GM21515 (cell line): ENCODE measurements around the gene TPGS1.

Experiments
- ATAC-seq: cut with Tn5 transposase; IDR thresholded peaks from one replicate; pipeline ENCODE4 v1.9.1; 2021; ENCODE audit not compliant: unreplicated experiment

Gene TPGS1

DNA sequence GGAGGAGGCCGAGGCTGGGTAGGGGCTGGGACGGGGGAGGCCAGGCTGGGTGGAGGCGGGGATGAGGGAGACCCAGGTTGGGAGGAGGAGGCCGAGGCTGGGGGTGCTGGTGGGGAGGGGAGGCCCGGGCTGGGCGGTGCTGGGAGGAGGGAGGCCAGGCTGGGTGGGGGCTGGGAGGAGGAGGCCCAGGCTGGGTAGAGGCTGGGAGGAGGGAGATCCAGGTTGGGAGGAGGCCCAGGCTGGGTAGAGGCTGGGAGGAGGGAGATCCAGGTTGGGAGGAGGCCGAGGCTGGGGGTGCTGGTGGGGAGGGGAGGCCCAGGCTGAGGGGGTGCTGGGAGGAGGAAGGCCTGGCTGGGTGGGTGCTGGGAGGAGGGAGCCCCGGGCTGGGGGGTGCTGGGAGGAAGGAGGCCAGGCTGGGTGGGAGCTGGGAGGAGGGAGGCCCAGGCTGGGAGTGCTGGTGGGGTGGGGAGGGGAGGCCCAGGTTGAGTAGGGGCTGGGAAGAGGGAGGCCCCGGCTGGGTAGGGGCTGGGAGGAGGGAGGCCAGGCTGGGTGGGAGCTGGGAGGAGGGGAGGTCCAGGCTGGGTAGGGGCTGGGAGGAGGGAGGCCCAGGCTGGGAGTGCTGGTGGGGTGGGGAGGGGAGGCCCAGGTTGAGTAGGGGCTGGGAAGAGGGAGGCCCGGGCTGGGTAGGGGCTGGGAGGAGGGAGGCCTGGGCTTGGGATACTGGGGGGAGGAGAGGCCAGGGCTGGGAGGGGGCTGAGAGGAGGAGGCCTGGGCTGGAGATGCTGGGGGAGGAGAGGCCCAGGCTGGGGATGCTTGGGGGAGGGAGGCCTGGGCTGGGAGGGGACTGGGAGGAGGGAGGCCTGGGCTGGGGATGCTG is 10.7 kb downstream of the TPGS1 start:
- no peak for ATAC-seq

GRCh38 chr19:518598-519231 is 11.4 kb downstream of the TPGS1 start:
- ATAC-seq = no peak

DNA sequence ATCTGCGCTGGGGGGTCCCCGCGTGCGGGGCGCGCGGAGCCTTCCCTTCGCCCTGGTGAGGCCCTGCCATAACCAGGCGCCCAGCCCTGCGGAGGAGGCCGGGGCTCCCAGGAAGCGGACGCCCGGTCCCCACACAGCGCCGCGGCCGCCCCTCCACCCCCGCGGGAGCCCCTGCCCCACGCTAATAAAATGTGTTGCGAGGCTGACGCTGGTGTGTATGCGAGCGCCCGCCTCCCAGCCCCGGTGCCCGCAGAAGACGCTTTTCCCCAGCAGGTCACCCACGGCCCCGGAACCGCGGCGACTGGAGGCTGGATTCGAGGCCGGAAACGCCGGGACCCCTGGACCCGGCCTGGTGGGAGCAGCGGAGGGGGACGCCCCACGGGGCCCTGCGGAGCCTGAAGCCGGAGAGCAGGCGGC is 12.2 kb downstream of the TPGS1 start:
- no peak for ATAC-seq

DNA sequence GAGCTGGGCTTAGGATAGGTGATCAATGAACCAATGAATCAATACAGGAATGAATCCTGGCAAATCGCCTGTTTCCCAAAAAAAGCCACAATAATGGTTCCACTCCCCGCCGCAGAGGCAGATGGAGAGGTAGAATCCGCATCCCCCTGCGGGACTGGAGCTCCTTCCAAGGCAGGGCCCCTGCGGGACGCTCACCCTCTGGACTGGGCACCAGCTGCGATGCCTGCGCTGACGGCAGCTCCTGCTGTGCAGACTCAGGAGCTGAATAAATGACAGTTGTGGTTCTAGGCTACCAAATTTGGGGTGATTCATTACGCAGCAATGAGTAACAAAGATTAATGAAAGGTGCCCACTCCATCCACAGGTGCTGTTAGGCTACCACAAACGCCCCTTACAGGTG is 15.4 kb downstream of the TPGS1 start:
- ATAC-seq = no peak

- ATAC-seq = no peak
These were observed 16.9 kb downstream of the TPGS1 start for GRCh38 chr19:524062-524674.

DNA sequence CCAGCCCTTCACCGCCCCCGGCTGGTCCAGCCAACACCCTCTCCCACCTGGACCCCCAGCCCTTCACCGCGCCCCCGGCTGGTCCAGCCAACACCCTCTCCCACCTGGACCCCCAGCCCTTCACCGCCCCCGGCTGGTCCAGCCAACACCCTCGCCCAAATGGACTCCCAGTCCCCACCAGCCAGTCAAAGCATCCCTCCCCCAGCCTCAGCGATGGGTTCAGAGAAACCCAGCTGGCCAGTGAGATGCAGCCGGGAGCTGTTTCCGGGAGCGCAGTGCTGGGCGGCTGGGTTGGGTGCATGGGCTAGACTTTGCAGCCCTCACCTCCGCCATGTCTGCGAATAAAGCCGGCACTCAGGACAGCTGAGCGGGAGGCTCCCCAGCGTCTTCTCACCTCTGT is 17.7 kb downstream of the TPGS1 start:
- no peak for ATAC-seq

DNA sequence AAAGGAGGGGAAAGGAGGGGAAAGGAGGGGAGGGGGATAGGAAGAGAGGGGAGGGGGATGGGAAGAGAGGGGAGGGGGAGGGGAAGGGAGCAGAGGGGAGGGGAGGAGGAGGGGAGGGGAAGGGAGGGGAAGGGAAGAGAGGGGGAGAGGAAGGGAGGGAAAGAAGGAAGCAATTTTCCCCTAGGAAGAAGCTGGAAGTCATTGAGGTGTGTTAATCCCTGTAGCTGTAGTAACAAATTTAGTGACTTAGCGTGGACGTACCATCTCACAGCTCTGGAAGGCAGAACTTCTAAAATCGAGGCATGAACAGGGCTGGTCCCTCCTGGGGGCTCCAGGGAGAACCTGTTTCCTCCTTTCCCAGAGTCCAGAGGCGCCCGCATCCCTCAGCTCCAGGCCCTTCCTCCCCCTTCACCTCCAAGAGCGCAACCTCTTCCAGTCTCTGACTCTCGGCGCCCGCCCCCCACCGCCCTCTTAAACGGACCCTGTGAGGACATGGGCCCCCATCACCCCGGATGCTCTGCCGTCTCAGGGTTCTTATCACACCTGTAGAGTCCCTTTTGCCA is 18.6 kb downstream of the TPGS1 start:
- no peak for ATAC-seq

- no peak for ATAC-seq
These were observed 23.1 kb downstream of the TPGS1 start for GRCh38 chr19:530134-531008.

DNA sequence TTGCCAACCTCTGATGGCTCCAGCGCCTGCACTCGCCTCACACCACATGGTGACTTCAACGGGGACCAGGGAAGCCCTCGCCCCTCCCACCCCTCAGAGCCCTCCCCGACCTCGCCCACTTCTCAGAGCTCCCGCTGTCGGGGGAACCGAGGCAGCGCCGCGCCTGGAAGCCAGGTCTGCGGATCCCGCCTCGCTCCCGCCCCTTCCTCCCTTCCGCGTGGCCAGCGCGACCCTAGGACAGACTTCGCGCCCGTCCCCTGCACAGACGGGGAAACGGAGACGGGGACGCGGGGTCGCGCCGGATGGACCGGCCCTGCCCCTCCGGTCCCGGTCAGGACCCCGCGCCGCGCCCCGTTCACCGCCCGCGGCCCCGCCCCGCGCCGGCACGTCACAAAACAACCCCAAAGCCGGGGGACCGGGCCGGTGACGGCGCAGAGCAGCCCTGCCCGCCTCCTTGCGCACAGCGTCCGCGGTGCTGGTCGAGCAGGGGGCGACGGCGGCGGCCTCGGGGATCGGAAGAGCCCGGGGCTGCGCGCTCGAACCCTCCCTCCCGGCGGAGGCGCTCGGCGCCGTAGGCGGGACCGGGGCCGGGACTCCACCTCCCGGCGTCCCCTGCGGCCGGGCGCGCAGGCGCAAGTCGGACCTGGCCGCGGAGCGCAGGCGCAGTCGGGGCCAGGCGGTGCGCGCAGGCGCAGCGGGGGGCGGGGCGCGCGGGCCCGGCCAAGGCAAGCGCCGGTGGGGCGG is 23.9 kb downstream of the TPGS1 start:
- ATAC-seq = peak; percentile 56

GRCh38 chr19:531753-532560 is 24.7 kb downstream of the TPGS1 start, which contains the start of gene CDC34:
Gene CDC34 (plus strand): TSS chr19:531760. CDS start chr19:531932, 172 bp downstream.
- ATAC-seq = peak; percentile 46

DNA sequence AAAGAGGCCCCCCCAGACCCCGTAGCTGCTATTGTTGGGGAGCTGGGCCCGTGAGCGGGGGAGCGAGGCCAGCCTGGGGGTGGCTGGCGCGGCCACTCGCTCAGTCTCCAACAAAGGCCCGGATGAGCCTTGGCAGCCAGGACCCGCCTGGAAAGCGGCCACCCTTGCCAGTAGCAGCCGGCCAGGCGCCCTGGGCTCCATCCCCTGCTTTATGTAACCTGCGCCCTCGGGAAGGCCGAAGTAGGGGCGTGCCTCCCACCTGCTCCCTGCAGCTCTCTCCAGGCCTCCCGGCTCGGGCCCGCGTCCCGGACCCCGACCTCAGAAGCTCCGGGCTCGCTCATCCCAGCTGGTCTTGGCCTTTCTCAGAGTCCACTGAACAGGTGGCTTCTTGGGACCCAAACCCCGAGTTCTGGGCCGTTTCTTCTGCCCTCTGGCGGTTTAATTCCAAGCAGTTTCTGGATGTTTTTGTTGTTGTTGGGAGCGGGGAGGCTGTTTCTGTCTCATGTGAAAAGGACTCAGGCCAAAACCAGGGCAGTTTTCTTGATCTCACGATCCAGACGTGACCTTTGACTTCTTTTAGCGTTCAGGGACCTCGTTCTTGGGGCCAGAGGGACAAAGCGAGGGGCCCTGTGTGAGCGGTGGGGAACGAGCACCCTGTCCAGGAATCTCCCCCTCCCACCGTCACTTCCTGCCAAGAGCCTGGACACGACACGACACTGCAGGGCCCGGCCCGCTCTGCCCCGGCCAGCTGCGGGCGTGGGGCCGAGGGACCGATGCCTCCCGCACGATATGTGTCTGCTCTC is 25.5 kb downstream of the TPGS1 start:
- no peak for ATAC-seq

- no peak for ATAC-seq
These were observed 26.2 kb downstream of the TPGS1 start for GRCh38 chr19:533364-534058.

DNA sequence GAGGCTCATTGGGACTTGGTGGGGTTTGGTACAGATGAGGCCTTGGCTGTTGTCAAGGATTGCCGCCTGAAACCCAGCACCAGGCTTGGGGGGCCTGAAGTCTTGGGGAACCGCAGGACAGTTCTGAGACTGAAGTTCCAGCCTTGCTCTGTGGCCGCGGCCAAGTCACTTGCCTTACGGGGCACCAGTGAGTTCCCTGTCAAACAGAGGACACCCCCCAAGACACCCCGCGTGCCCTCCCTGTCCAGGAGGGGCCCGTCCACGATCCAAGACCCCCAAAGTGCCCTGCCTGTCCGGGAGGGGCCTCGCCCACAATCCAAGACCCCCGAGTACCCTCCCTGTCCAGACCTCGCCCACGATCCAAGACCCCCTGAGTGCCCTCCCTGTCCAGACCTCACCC is 26.8 kb downstream of the TPGS1 start:
- no peak for ATAC-seq

GRCh38 chr19:535017-535835 is 27.9 kb downstream of the TPGS1 start:
- ATAC-seq = no peak

GRCh38 chr19:536031-536880 is 29.0 kb downstream of the TPGS1 start:
- no peak for ATAC-seq

DNA sequence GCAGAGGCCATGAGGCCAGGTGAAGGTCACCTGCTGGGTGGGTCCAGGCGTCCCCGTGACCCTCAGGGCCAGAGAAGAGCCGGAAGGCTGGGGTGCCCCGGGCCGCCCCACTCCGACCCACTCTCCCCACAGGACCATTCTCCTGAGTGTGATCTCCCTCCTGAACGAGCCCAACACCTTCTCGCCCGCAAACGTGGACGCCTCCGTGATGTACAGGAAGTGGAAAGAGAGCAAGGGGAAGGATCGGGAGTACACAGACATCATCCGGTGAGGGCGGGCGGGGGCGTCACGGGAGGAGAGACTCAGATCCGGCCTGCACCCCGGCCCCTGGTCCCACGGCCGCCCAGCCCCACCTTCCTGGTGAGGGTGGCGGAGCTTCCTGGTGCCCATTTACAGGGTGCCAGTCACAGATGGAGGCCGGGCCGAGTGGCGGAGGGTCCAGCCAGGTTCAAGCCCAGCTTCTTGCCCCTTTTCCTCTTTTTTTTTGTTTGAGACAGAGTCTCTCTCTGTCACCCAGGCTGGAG is 29.6 kb downstream of the TPGS1 start:
- no peak for ATAC-seq
